SU-DHL-6 (cell line): ENCODE data around the gene BMP7.

Experiments used
- H2AFZ ChIP-seq: fragments of 200-600 bp; sonication (generic); 2 replicates; pipeline ENCODE4 v1.6.1; 2014; ENCODE audit warnings: low read depth, mild to moderate bottlenecking, moderate library complexity, mixed read lengths, antibody characterized with exemption, low read length; ENCODE audit not compliant: severe bottlenecking
- H3F3A ChIP-seq: fragments of 200-600 bp; shearing (Covaris generic); 2 replicates; pipeline ENCODE4 v1.6.0; 2016; ENCODE audit warnings: antibody characterized with exemption, mild to moderate bottlenecking; ENCODE audit not compliant: insufficient read depth
- H3K27ac ChIP-seq: fragments of 200-600 bp; sonication (generic); 2 replicates; pipeline ENCODE4 v1.5.1; 2016; ENCODE audit warnings: low read depth, mild to moderate bottlenecking, low read length, moderate library complexity, mixed read lengths
- H3K27me3 ChIP-seq: fragments of 200-600 bp; sonication (generic), shearing (Covaris generic); 2 replicates; pipeline ENCODE4 v1.6.0; 2014; ENCODE audit warnings: mild to moderate bottlenecking, low read length
- H3K36me3 ChIP-seq: fragments of 200-600 bp; sonication (generic); 2 replicates; pipeline ENCODE4 v1.6.1; 2014; ENCODE audit warnings: mild to moderate bottlenecking, low read length, mixed read lengths
- H3K4me2 ChIP-seq: fragments of 300-600, 200-600 bp; shearing (Covaris generic), sonication (generic); 2 replicates; pipeline ENCODE4 v1.6.0; 2014; ENCODE audit warnings: low read length, low read depth, mild to moderate bottlenecking; ENCODE audit not compliant: poor library complexity, severe bottlenecking
- H3K4me3 ChIP-seq: fragments of 200-600 bp; sonication (generic); 2 replicates; pipeline ENCODE4 v1.5.1; 2014; ENCODE audit warnings: antibody characterized with exemption, low read length, mild to moderate bottlenecking, mixed read lengths; ENCODE audit not compliant: insufficient read depth, poor library complexity, severe bottlenecking
- H3K79me2 ChIP-seq: fragments of 200-600 bp; sonication (generic); 2 replicates; pipeline ENCODE4 v1.6.1; 2014; ENCODE audit warnings: mild to moderate bottlenecking, low read length, moderate library complexity; ENCODE audit not compliant: insufficient read depth
- H3K9ac ChIP-seq: fragments of 200-600 bp; sonication (generic); 2 replicates; pipeline ENCODE4 v1.7.0; 2014; ENCODE audit warnings: mild to moderate bottlenecking, low read length
- H3K9me2 ChIP-seq: fragments of 200-600 bp; sonication (generic); replicated peaks from 2 replicates; pipeline ENCODE4 v1.6.1; 2014; ENCODE audit warnings: low read length; ENCODE audit not compliant: insufficient read depth
- H3K9me3 ChIP-seq: fragments of 200-600 bp; sonication (generic); 2 replicates; pipeline ENCODE4 v1.6.1; 2014; ENCODE audit warnings: low read length, mixed read lengths; ENCODE audit not compliant: insufficient read depth
- H4K20me1 ChIP-seq: fragments of 200-600 bp; sonication (generic); 2 replicates; pipeline ENCODE4 v1.6.1; 2014; ENCODE audit warnings: low read depth, mild to moderate bottlenecking, antibody characterized with exemption, low read length, moderate library complexity, mixed read lengths
- EZH2phosphoT487 ChIP-seq: fragments of 200-600 bp; sonication (generic), shearing (Covaris generic); conservative IDR thresholded peaks from 2 replicates; pipeline ENCODE4 v1.6.1; 2018; ENCODE audit warnings: mild to moderate bottlenecking, antibody characterized with exemption, low read length, moderate library complexity, mixed read lengths
- TF ChIP-seq, protein P1 (sequence below): fragments of 200-600 bp; sonication (generic); IDR thresholded peaks from one replicate; pipeline ENCODE4 v1.5.1; 2017; ENCODE audit warnings: antibody characterized with exemption, mild to moderate bottlenecking, low read length, moderate library complexity; ENCODE audit not compliant: insufficient read depth, poor library complexity, severe bottlenecking

The BMP7 gene

DNA sequence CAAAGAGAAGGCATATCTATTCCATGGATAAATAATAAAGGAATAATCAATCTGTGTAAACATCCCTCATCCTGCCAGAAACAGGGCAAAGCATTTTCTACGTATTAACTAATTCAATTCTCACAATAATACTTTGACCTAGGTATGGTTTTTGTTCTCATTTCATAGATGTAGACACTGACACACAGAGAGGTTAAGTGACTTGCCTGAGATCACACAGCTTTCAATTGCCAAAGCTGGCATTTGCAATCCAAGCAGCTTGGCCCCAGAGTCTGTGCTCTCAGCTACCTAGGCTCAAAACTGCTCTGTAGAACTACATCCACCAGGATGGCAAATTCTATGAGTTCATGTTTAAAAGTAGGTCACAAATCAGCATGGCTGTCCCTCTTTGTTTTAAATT is 124.9 kb downstream of the BMP7 start:
- H3K4me2 ChIP-seq, result no peak overlapping the region
- H3K36me3 ChIP-seq, result no peaks in the 10 kb centered on the region
- H3K9me2 ChIP-seq, result no peaks in the 10 kb centered on the region
- H3F3A ChIP-seq, result no peaks in the 10 kb centered on the region
- no peaks in the 10 kb centered on the region for H3K9me3 ChIP-seq
- H3K79me2 ChIP-seq, result no peaks in the 10 kb centered on the region
- H2AFZ ChIP-seq, result no peak overlapping the region
- no peak overlapping the region for H3K4me3 ChIP-seq
- TF ChIP-seq, protein P1, sequence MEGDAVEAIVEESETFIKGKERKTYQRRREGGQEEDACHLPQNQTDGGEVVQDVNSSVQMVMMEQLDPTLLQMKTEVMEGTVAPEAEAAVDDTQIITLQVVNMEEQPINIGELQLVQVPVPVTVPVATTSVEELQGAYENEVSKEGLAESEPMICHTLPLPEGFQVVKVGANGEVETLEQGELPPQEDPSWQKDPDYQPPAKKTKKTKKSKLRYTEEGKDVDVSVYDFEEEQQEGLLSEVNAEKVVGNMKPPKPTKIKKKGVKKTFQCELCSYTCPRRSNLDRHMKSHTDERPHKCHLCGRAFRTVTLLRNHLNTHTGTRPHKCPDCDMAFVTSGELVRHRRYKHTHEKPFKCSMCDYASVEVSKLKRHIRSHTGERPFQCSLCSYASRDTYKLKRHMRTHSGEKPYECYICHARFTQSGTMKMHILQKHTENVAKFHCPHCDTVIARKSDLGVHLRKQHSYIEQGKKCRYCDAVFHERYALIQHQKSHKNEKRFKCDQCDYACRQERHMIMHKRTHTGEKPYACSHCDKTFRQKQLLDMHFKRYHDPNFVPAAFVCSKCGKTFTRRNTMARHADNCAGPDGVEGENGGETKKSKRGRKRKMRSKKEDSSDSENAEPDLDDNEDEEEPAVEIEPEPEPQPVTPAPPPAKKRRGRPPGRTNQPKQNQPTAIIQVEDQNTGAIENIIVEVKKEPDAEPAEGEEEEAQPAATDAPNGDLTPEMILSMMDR, result no peak
- TF ChIP-seq EZH2phosphoT487, result no peak
- H3K27ac ChIP-seq, result no peak overlapping the region
- H4K20me1 ChIP-seq, result no peaks in the 10 kb centered on the region
- no peak overlapping the region for H3K9ac ChIP-seq
- no peaks in the 10 kb centered on the region for H3K27me3 ChIP-seq

GRCh38 chr20:57140416-57140965 is 126.0 kb downstream of the BMP7 start:
- Histone ChIP-seq H3K9ac (no peak overlapping the region), H3K79me2 (no peaks in the 10 kb centered on the region), H3K36me3 (no peaks in the 10 kb centered on the region), H2AFZ (no peak overlapping the region), H3K9me2 (no peaks in the 10 kb centered on the region), H3K27ac (no peak overlapping the region), H3F3A (no peaks in the 10 kb centered on the region), H3K9me3 (no peaks in the 10 kb centered on the region), H3K4me2 (no peak overlapping the region), H3K4me3 (no peak overlapping the region), H4K20me1 (no peaks in the 10 kb centered on the region), H3K27me3 (no peaks in the 10 kb centered on the region)
- no peak for TF ChIP-seq EZH2phosphoT487
- TF ChIP-seq, protein P1, result no peak

GRCh38 chr20:57139342-57140093 is 126.9 kb downstream of the BMP7 start:
- no peaks in the 10 kb centered on the region for H3F3A ChIP-seq
- H3K4me3 ChIP-seq, result no peak overlapping the region
- H3K9ac ChIP-seq, result no peak overlapping the region
- no peaks in the 10 kb centered on the region for H3K36me3 ChIP-seq
- TF ChIP-seq, protein P1, result no peak
- TF ChIP-seq EZH2phosphoT487, result no peak
- H3K9me3 ChIP-seq, result no peaks in the 10 kb centered on the region
- H3K27ac ChIP-seq, result no peak overlapping the region
- no peak overlapping the region for H3K4me2 ChIP-seq
- H2AFZ ChIP-seq, result no peak overlapping the region
- no peaks in the 10 kb centered on the region for H4K20me1 ChIP-seq
- no peaks in the 10 kb centered on the region for H3K79me2 ChIP-seq
- H3K27me3 ChIP-seq, result no peaks in the 10 kb centered on the region
- no peaks in the 10 kb centered on the region for H3K9me2 ChIP-seq
